Adrenal gland (tissue), 5 donors: ENCODE data around the gene HIPK2.

Source experiments
- CTCF ChIP-seq, 6 experiments: fragments of 450-650 bp in 4 of 6; fragments of 200-600 bp in 2 of 6; sonication (generic) in 1 of 6; IDR thresholded peaks; 1 replicate in 5 of 6; 2 replicates in 1 of 6; pipeline versions ENCODE4 v1.5.1 to v1.8.0; 2016 to 2021; ENCODE audit warnings: antibody characterized with exemption in 6 of 6, mild to moderate bottlenecking in 2 of 6, moderate library complexity in 1 of 6
- POLR2A ChIP-seq, 2 donors: fragments of 450-650 bp; IDR thresholded peaks; one replicate each; pipeline ENCODE4 v1.6.1; 2017; ENCODE audit warnings: antibody characterized with exemption in 2 of 2, mild to moderate bottlenecking in 2 of 2, moderate library complexity in 1 of 2
- donor health status: DM: no; HTN: no; CAD: no.

- no peak for TF ChIP-seq CTCF (IDR thresholded peaks at IDR 0.05)
- no peak for TF ChIP-seq POLR2A (IDR thresholded peaks at IDR 0.05)
These were observed 193.8 kb downstream of the HIPK2 start for GRCh38 chr7:139583826-139584553.
